Measurements from ENCODE around the gene LMAN2.
A peak's percentile ranks its signal among the peaks of the same experiment; 100 is the strongest.

LMAN2 gene

DNA sequence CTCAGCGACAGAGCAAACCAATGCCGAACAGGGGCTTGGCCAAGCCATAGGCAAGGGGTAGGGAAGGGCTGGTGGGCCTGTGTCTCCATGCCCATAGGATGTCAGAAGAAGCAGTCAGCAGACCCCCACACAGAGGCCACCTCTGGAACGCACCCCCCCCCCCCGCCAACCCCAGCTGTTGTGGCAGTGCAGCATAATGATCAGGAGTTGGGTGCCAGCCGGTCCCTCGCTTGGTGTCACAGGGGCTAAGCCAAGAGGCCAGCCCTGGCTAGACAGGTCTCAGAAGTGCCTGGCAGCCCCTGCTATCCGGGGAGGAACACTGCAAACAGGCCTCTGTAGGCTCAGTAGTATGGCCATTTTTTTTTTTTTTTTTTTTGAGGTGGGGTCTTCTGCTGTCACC, 36.1 kb downstream of the LMAN2 start:
- no peaks in the 10 kb centered on the region for H3K9me3 ChIP-seq (ENCODE audit: control insufficient read depth in 5 of 5, low read length in 5 of 5)
- H3K9ac ChIP-seq (ENCODE audit: low read length in 5 of 5): no peak overlapping the region
- no peak overlapping the region for H3K27ac ChIP-seq (ENCODE audit: low read depth, low read length)
- H3K4me3 ChIP-seq (ENCODE audit: low read depth in 1 of 5, low read length in 5 of 5): no peak overlapping the region
- H3K27me3 ChIP-seq (ENCODE audit: control insufficient read depth in 5 of 5, insufficient read depth in 4 of 5, low read length in 5 of 5): no peaks in the 10 kb centered on the region
- peaks cover 0 to 7% (median 4%) of the 10 kb centered on the region in 5 donors for H3K36me3 ChIP-seq (ENCODE audit: control insufficient read depth in 5 of 5, insufficient read depth in 5 of 5, low read length in 5 of 5)
- peaks cover 0 to 25% (median 22%) of the 10 kb centered on the region in 5 donors for H3K4me1 ChIP-seq (ENCODE audit: control insufficient read depth in 5 of 5, insufficient read depth in 5 of 5, low read length in 5 of 5)

DNA sequence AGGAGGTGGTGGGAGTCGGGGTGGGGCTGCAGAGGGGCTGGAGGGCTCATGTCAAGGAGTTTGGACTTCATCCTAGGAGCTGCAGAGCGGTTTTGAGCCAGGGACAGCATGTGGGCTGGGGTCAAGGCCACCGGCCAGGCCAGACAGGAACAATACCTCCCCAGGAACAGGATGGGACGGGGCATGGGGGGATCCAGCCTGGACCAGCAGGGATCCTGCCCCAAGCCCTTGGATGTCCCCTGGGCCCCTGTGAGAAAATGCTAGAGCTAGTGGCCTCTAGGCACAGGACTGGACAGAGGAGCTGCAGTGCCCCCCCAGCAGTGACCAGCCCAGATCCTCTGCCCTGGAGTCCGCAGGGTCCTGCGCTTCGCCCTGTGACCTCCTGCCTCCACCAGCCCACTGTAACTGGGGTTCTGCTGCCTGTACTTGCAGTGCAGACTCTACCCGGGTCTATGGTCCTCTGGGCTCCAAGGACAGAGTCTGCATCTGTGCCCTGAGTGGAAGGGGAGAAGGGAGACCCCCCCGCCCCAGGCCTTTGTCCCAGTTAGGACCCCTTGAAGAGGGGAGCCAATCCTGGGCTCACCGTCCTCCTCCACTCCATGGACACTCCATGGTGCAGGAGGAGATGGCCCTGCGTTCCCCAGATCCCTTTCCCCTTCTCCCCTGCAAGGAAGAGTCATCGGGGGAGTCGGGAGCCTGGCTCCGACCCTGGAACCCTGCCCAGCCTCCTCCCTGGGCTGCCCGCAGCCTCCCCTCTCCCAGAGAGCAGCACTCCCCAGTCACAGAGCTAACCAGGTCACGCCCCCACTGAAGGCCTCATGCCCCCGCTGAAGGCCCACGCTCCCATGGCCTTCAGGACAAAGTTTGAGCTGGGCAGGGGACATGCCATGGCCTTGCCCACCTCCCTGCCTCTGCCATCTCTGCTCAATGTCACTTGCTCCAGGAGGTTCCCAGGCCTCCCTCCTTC, 36.8 kb downstream of the LMAN2 start:
- Histone ChIP-seq H3K27ac (ENCODE audit: low read depth, low read length) (no peak overlapping the region), H3K9me3 (ENCODE audit: control insufficient read depth in 5 of 5, low read length in 5 of 5) (no peaks in the 10 kb centered on the region), H3K27me3 (ENCODE audit: control insufficient read depth in 5 of 5, insufficient read depth in 4 of 5, low read length in 5 of 5) (no peaks in the 10 kb centered on the region), H3K36me3 (ENCODE audit: control insufficient read depth in 5 of 5, insufficient read depth in 5 of 5, low read length in 5 of 5) (peaks cover 0 to 3% (median 0%) of the 10 kb centered on the region in 5 donors), H3K4me1 (ENCODE audit: control insufficient read depth in 5 of 5, insufficient read depth in 5 of 5, low read length in 5 of 5) (peaks cover 0 to 32% (median 28%) of the 10 kb centered on the region in 5 donors), H3K4me3 (ENCODE audit: low read depth in 1 of 5, low read length in 5 of 5) (no peak overlapping the region), H3K9ac (ENCODE audit: low read length in 5 of 5) (no peak overlapping the region)

- no peak overlapping the region for H3K27ac ChIP-seq (ENCODE audit: low read depth, low read length)
- H3K9ac ChIP-seq (ENCODE audit: low read length in 5 of 5): no peak overlapping the region
- peaks cover 0 to 3% (median 0%) of the 10 kb centered on the region in 5 donors for H3K36me3 ChIP-seq (ENCODE audit: control insufficient read depth in 5 of 5, insufficient read depth in 5 of 5, low read length in 5 of 5)
- H3K9me3 ChIP-seq (ENCODE audit: control insufficient read depth in 5 of 5, low read length in 5 of 5): no peaks in the 10 kb centered on the region
- H3K4me1 ChIP-seq (ENCODE audit: control insufficient read depth in 5 of 5, insufficient read depth in 5 of 5, low read length in 5 of 5): peaks cover 0 to 35% (median 30%) of the 10 kb centered on the region in 5 donors
- H3K27me3 ChIP-seq (ENCODE audit: control insufficient read depth in 5 of 5, insufficient read depth in 4 of 5, low read length in 5 of 5): no peaks in the 10 kb centered on the region
- no peak overlapping the region for H3K4me3 ChIP-seq (ENCODE audit: low read depth in 1 of 5, low read length in 5 of 5)
Observed at GRCh38 chr5:177313561-177314259, 37.8 kb downstream of the LMAN2 start.

DNA sequence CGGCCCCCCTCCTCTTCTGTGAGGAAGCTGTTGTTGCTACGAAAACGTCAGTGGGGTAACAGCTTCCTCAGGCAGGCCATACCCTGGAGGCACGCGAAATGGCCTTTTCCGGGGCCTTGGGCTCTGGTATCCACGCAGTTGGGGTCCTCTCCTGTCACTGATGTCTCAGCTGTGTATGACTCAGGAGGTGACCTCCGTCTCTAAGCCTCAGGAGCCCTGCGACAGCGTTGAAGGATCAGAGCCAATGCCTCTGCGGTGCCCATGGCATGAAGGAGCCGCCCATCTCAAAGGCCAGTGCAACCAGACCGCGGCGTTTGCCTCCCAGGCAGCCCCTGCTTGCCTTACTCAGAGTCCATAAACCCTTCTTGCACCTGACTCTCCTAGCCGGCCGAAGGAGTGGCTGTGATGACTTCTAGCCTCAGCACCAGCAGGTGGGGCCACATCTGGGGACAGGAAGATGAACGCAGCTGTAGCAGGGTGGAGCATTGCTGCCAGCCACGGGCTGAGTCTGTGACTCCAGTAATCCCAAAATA, 38.8 kb downstream of the LMAN2 start:
- peaks cover 0 to 40% (median 30%) of the 10 kb centered on the region in 5 donors for H3K4me1 ChIP-seq (ENCODE audit: control insufficient read depth in 5 of 5, insufficient read depth in 5 of 5, low read length in 5 of 5)
- peak overlapping the region in 3 of 5 donors; percentile 33 to 73 (median 67) for H3K4me3 ChIP-seq (ENCODE audit: low read depth in 1 of 5, low read length in 5 of 5)
- no peak overlapping the region for H3K9ac ChIP-seq (ENCODE audit: low read length in 5 of 5)
- no peaks in the 10 kb centered on the region for H3K27me3 ChIP-seq (ENCODE audit: control insufficient read depth in 5 of 5, insufficient read depth in 4 of 5, low read length in 5 of 5)
- H3K36me3 ChIP-seq (ENCODE audit: control insufficient read depth in 5 of 5, insufficient read depth in 5 of 5, low read length in 5 of 5): peaks cover 0 to 3% (median 0%) of the 10 kb centered on the region in 5 donors
- H3K27ac ChIP-seq (ENCODE audit: low read depth, low read length): no peak overlapping the region
- no peaks in the 10 kb centered on the region for H3K9me3 ChIP-seq (ENCODE audit: control insufficient read depth in 5 of 5, low read length in 5 of 5)

GRCh38 chr5:177311723-177312648, 39.5 kb downstream of the LMAN2 start, which contains the start of gene MXD3:
TSS of gene MXD3 (minus strand) at chr5:177311898. CDS start at chr5:177311830, 68 bp downstream.
- peak within 1 kb of the TSS in 1 of 5 donors; percentile 52 for H3K9ac ChIP-seq (ENCODE audit: low read length in 5 of 5)
- peak within 1 kb of the TSS in 4 of 5 donors; percentile 50 to 73 (median 63) for H3K4me3 ChIP-seq (ENCODE audit: low read depth in 1 of 5, low read length in 5 of 5)
- no peaks in the 10 kb centered on the region for H3K9me3 ChIP-seq (ENCODE audit: control insufficient read depth in 5 of 5, low read length in 5 of 5)
- peaks cover 0 to 7% (median 6%) of the 10 kb centered on the region in 5 donors for H3K36me3 ChIP-seq (ENCODE audit: control insufficient read depth in 5 of 5, insufficient read depth in 5 of 5, low read length in 5 of 5)
- H3K4me1 ChIP-seq (ENCODE audit: control insufficient read depth in 5 of 5, insufficient read depth in 5 of 5, low read length in 5 of 5): peaks cover under 1 to 47% (median 37%) of the 10 kb centered on the region in 5 donors
- no peaks in the 10 kb centered on the region for H3K27me3 ChIP-seq (ENCODE audit: control insufficient read depth in 5 of 5, insufficient read depth in 4 of 5, low read length in 5 of 5)
- H3K27ac ChIP-seq (ENCODE audit: low read depth, low read length): no peak within 1 kb of the TSS

- Histone ChIP-seq H3K36me3 (ENCODE audit: control insufficient read depth in 5 of 5, insufficient read depth in 5 of 5, low read length in 5 of 5) (peaks cover 0 to 13% (median 12%) of the 10 kb centered on the region in 5 donors), H3K9me3 (ENCODE audit: control insufficient read depth in 5 of 5, low read length in 5 of 5) (no peaks in the 10 kb centered on the region), H3K9ac (ENCODE audit: low read length in 5 of 5) (no peak overlapping the region), H3K27me3 (ENCODE audit: control insufficient read depth in 5 of 5, insufficient read depth in 4 of 5, low read length in 5 of 5) (no peaks in the 10 kb centered on the region), H3K4me3 (ENCODE audit: low read depth in 1 of 5, low read length in 5 of 5) (peak overlapping the region in 4 of 5 donors; percentile 27 to 73 (median 63)), H3K4me1 (ENCODE audit: control insufficient read depth in 5 of 5, insufficient read depth in 5 of 5, low read length in 5 of 5) (peaks cover 2 to 51% (median 40%) of the 10 kb centered on the region in 5 donors), H3K27ac (ENCODE audit: low read depth, low read length) (no peak overlapping the region)
Observed at GRCh38 chr5:177311392-177311722, 40.1 kb downstream of the LMAN2 start.

DNA sequence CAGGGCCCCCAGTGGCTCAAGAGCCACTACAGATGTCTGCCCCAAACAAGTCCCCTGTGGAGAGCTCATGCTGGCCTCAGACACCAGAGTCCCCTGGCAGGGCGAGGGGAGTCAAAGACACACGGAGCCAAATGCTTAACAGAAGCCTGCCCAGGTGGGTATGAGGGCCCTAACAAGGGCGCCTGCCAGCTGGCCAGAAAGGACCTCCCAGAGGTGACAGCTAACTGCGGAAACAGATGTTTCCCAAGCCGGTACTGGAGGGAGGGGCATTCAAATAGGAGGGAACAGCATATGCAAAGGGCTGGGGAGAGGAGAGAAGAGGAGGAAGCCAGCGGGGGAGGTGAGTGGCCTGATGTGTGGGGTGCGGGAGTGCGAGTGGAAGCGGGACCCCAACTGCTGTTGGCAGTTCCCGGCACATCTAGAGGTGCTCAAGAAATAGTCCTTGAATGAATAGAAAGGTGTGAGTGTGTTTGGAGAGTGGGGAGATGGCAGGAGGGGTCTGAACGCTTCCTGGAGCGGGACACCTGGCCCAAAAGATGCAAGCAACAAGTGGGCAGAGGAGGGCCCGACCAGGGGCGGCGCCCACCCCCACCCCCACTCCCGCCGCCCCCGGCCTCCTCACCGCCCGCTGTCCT, 40.6 kb downstream of the LMAN2 start:
- Histone ChIP-seq H3K4me3 (ENCODE audit: low read depth in 1 of 5, low read length in 5 of 5) (peak overlapping the region in 2 of 5 donors; percentile 59 to 73), H3K4me1 (ENCODE audit: control insufficient read depth in 5 of 5, insufficient read depth in 5 of 5, low read length in 5 of 5) (peaks cover 2 to 56% (median 40%) of the 10 kb centered on the region in 5 donors), H3K36me3 (ENCODE audit: control insufficient read depth in 5 of 5, insufficient read depth in 5 of 5, low read length in 5 of 5) (peaks cover 0 to 18% (median 17%) of the 10 kb centered on the region in 5 donors), H3K9me3 (ENCODE audit: control insufficient read depth in 5 of 5, low read length in 5 of 5) (no peaks in the 10 kb centered on the region), H3K27me3 (ENCODE audit: control insufficient read depth in 5 of 5, insufficient read depth in 4 of 5, low read length in 5 of 5) (no peaks in the 10 kb centered on the region), H3K27ac (ENCODE audit: low read depth, low read length) (no peak overlapping the region), H3K9ac (ENCODE audit: low read length in 5 of 5) (no peak overlapping the region)

GRCh38 chr5:177310332-177310731, 41.1 kb downstream of the LMAN2 start:
- peaks cover 0 to 23% (median 21%) of the 10 kb centered on the region in 5 donors for H3K36me3 ChIP-seq (ENCODE audit: control insufficient read depth in 5 of 5, insufficient read depth in 5 of 5, low read length in 5 of 5)
- no peak overlapping the region for H3K27ac ChIP-seq (ENCODE audit: low read depth, low read length)
- no peaks in the 10 kb centered on the region for H3K27me3 ChIP-seq (ENCODE audit: control insufficient read depth in 5 of 5, insufficient read depth in 4 of 5, low read length in 5 of 5)
- H3K4me3 ChIP-seq (ENCODE audit: low read depth in 1 of 5, low read length in 5 of 5): no peak overlapping the region
- H3K9me3 ChIP-seq (ENCODE audit: control insufficient read depth in 5 of 5, low read length in 5 of 5): no peaks in the 10 kb centered on the region
- H3K9ac ChIP-seq (ENCODE audit: low read length in 5 of 5): no peak overlapping the region
- peaks cover 2 to 62% (median 43%) of the 10 kb centered on the region in 5 donors for H3K4me1 ChIP-seq (ENCODE audit: control insufficient read depth in 5 of 5, insufficient read depth in 5 of 5, low read length in 5 of 5)

All from subcutaneous abdominal adipose tissue (tissue), 5 donors.